Fibroblast of pulmonary artery (primary cell): ENCODE data around the gene ZC3H7A.
"Not testable (repeated sequence)": the region's sequence is repeated elsewhere in the genome, so short reads cannot be mapped to it uniquely, and the experiment has no call there.

Experiments
- DNase-seq: peaks from one replicate; pipeline ENCODE4 v3.0.0-alpha.2; 2010; ENCODE audit warnings: low read depth
- H3K4me3 ChIP-seq: replicated peaks from 2 replicates; pipeline ENCODE4 v1.5.1; 2011; ENCODE audit warnings: low read depth, mild to moderate bottlenecking, control low read depth, low read length, moderate library complexity
- CTCF ChIP-seq: IDR thresholded peaks from 2 replicates; pipeline ENCODE4 v1.5.1; 2011; ENCODE audit warnings: mild to moderate bottlenecking, control low read depth, low read length, inconsistent platforms; ENCODE audit errors: missing control alignments

Gene ZC3H7A

GRCh38 chr16:11794447-11794846 lies 2.6 kb downstream of the ZC3H7A start:
- TF ChIP-seq CTCF: no peak
- no peak for DNase-seq
- H3K4me3 ChIP-seq: no peak overlapping the region

- no peak overlapping the region for H3K4me3 ChIP-seq
- no peak for TF ChIP-seq CTCF
- DNase-seq: no peak
Observed at GRCh38 chr16:11793840-11794239, 3.2 kb downstream of the ZC3H7A start.

GRCh38 chr16:11792410-11793241 lies 4.4 kb downstream of the ZC3H7A start:
- no peak for DNase-seq

GRCh38 chr16:11791144-11791828 lies 5.8 kb downstream of the ZC3H7A start:
- no peak for TF ChIP-seq CTCF
- H3K4me3 ChIP-seq: no peak overlapping the region
- no peak for DNase-seq

More at GRCh38 chr16:11792410-11793241, 4.4 kb downstream of the ZC3H7A start:
- H3K4me3 ChIP-seq: no peak overlapping the region
- no peak for TF ChIP-seq CTCF

- TF ChIP-seq CTCF: no peak
- no peak for DNase-seq
- no peak overlapping the region for H3K4me3 ChIP-seq
Observed at GRCh38 chr16:11788914-11789313, 8.1 kb downstream of the ZC3H7A start.

- not testable (repeated sequence) for H3K4me3 ChIP-seq, DNase-seq
Observed at GRCh38 chr16:11784980-11785599, 12.0 kb downstream of the ZC3H7A start.

- DNase-seq, H3K4me3 ChIP-seq: not testable (repeated sequence)
Observed at GRCh38 chr16:11784381-11784780, 12.7 kb downstream of the ZC3H7A start.
